GM19468 (cell line): ENCODE results near the gene PDZD7.
A peak's percentile ranks its signal among the peaks of the same experiment; 100 is the strongest.

Experiments used
- ATAC-seq: cut with Tn5 transposase; IDR thresholded peaks from one replicate; pipeline ENCODE4 v1.9.1; 2021; ENCODE audit warnings: mild to moderate bottlenecking, moderate library complexity, moderate number of reproducible peaks; ENCODE audit not compliant: unreplicated experiment; ENCODE audit errors: extremely low read depth

The PDZD7 gene

DNA sequence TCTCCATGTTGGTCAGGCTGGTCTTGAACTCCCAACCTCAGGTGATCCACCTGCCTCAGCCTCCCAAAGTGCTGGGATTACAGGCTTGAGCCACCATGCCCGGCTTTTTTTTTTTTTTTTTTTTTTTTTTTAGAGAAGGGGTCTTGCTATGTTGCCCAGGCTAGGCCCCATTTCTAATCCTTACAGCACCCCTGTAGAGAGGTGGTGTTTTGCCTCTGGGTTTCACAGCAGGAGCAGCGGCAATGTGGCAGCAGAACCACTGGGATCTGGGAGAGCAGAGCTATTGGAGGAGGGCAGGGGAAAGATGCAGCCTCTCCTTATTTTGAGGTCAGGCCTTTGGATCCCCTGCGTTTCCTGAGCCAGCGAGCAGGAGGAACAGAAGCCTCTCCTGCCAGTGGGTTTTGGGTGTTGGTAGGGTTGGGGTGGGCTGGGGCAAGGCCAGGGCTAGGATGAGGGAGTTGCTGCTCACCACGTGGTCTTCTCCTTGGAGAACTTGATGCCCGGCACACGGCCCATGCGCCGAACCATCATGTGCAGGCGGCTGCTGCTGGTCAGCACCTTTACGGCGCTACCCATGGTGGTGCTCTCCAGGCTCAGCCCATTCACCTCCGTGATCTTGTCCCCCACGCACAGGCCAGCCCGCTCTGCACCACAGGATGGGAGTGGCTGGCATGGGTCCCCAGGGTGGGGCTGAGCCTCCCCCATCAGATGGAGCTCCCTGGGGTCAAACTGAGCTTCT lies 7.8 kb downstream of the PDZD7 start:
- no peak for ATAC-seq

GRCh38 chr10:101021692-101022251 lies 9.2 kb downstream of the PDZD7 start:
- ATAC-seq: no peak

DNA sequence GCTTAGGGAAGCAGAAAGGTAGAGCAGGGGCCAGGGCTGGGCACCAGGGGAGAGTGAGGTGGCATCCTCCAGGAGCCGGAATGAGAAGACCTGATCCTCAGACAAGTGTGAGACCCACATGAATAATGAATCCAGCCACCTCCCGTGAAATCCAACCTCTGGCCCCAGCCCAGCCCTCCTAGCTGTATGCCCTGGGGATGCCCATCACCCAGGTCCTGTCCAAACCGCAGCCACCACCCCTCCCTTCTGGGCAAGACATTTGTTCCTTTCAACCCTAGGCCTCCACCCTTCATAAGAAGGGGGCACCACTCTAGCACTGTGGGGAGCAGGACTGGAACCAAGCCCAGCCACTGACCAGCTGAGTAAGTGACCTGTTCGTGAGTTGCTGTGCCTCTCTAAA lies 9.7 kb downstream of the PDZD7 start:
- no peak for ATAC-seq

DNA sequence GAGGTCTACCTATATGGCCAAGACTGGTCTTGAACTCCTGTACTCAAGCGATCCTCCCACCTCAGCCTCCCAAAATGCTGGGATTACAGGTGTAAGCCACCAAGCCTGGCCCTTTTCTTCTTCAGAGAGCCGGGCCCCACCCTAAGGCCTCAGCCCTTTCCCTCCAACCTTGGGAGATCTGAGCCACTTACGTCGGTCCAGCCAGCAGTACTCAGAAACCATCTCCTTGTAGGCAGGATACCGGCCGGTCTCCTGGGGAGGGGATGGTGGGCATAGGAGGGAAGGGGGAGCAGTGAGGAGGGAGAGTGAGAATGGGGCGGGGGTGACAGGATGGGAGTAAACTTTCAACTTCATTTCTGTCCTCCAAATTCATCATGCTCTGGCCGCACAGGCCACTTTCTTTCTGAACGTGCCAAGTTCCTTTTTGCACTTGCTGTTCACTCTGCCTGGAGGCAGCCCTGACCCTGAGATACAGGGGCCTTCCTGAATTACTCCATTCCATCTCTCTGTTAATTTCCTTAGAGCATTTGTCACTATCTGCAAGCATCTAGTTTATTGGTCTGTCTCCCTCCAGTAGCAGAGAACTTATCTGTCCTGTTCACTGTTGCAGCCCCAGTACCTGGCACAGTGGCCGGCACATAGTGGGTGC lies 10.4 kb downstream of the PDZD7 start:
- no peak for ATAC-seq

DNA sequence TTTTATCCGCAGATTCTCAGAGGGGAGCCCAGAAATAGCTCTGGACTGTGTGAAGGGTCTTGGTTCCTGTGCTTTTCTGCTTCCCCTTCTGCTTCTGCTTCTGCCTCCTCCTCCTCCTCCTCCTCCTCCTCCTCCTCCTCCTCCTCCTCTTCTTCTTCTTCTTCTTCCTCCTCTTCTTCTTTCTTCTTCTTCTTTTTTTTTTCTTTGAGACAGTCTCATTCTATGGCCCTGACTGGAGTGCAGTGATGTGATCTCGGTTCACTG lies 11.6 kb downstream of the PDZD7 start:
- ATAC-seq: no peak

GRCh38 chr10:101018600-101019439 lies 12.1 kb downstream of the PDZD7 start:
- no peak for ATAC-seq

GRCh38 chr10:101018118-101018599 lies 12.8 kb downstream of the PDZD7 start:
- no peak for ATAC-seq

DNA sequence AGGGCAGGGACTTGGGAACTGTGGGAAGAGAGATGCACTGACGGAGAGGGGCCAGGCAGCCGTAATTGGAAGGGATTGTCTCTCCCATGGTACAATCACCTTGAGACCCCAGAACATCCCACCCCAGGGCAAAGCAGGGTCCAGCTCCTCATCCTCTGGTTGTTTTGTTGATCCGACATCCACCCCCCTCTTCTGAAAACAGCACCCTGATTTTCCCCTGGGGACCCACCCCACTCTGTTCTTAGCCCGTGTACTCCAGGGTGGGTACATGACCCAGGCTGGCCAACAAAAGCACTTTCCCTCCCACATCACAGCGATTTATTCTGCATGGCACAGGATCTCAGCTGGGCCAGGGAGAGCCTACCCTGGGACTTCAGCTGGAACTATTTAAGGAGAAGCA lies 14.1 kb downstream of the PDZD7 start:
- no peak for ATAC-seq

- ATAC-seq: no peak
These were observed 15.4 kb downstream of the PDZD7 start for GRCh38 chr10:101015582-101015973.

DNA sequence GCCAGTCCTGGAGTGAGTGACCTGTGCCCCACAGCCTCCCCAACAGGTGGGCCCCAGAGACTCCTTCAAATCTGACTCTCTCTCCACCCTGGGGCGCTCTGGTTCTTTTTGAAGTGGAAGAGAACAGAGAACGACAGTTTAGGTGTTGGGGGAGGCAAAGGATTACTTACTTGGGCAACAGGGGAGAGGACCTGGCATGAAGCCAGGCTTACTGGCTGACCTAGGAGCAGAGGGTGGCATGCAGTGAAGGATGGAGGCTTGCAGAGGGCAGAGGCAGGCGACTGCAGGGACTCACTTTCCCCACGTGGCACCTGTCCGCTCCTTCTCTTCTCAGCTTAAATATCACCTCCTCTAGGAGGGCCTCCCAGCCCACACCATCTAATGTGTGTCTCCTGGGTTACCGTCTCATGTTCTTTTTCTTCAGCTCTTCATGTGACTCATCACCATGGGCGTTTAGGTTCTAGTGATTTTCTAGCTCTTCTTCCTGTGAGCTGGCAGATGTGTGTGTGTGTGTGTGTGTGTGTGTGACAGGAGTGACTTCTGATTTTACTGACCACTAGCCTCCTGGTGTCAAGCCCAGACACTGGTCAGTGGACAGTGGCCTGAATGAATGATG lies 15.9 kb downstream of the PDZD7 start:
- no peak for ATAC-seq

DNA sequence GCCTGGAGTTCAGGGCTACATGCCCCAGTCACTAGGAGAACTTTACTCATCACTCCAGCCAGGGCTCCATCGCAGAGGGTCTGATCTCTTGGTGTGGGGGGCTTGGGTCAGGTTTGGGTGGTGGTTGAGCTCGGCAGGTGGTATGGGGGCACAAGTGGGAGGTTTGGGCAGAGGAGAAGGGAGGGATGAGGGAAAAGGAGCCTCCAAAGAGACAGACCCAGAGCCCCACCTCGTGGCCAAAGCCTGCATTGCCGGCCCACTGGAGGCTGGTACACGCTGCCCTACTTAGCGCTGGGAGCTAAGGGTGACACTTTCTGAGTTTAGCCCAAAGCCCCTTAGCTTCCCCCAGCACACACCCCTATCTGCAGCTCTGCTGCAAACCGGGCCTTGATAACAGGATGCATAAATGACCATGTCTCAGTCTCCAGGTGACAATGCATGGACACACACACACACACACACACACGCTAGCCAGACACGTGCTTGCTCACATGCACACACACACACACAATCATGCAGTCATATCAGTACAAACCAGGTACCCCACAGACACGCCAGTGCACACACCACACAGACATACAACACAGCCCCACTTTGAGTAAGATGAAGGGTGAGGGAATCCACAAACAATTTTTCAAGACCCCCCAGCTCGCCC lies 16.6 kb downstream of the PDZD7 start:
- ATAC-seq: no peak

GRCh38 chr10:101013365-101013825 lies 17.5 kb downstream of the PDZD7 start:
- ATAC-seq: no peak

DNA sequence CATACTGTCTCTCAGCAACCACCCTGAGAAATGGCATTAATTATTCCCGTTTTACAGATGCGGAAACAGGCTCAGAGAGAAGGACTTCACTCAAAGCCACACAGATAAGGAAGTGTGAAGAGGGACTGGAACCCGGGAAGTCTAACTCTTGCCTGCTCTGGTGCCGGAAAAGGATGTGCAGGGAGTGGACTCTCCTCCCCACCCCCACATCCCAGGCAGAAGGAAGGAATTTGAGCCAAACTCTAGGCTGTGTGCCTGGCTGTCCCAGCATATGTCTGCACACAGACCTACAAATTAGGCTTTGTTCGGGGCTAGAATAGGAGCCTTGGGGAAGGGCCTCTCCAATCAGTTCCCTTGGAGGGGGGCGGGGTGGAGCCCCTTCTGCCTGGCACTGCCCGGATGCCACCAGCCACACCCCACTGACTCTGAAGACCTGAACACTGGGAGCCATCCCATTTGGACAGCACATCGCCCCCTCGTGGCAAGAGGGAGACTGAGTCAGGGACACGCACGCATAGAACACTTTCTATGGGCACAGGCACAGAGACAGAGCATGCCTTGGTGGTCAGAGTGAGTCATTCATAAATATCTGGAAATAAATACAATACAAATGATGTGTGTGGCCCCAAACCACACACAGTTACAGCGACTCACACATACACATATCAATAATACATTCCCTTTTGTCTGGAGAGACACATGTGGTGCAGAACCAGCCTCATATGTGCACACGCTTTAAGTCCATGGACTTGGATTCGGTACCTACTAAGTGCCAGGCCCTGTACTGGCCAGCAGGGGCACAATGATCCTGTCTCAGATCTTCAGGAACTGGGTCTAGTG lies 18.2 kb downstream of the PDZD7 start:
- ATAC-seq: peak; percentile 46

DNA sequence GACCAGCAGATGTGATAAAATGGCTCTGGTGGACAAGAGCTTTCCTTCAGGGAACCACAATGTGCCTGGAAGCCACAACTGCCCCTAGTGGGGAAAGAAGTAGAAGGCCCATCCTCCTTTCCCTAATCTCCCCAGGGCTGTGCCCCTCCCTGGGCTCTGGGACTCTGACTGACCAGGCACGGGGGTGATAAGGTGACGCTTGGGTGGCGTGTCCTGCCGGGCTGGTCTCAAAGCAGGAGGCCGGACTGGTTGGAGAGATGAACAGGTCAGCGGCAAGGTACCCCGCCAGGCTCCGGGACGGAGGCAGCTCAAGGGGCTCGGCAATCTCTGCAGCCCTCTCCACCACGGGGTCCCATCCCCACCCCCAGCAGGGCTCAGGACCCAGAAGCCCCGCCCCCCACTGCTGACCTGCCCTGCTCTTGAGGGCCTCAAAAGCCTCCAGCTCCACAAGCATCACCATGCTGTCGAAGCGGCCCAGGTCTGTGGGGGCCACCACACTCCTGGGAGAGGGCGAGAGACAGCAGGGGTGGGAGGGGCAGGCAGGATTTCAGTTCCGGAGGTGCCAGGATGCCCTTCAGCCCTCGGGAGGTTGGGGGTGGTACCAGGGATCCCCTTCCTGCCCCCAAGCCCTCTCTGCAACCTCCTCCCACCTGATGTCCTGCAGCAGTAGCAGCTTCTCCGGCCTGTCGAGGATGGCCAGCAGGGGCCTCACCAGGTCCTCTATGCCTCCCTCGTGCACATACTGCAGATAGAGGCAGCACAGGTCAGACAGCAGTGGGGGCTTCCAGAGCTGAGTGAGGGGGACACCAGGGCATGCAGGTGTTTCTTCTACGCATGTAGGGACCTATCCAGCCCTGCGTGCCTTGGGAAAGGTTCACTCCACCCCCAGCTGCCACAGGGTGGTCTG lies 19.2 kb downstream of the PDZD7 start:
- no peak for ATAC-seq

- ATAC-seq: no peak
These were observed 20.6 kb downstream of the PDZD7 start for GRCh38 chr10:101010329-101010728.

DNA sequence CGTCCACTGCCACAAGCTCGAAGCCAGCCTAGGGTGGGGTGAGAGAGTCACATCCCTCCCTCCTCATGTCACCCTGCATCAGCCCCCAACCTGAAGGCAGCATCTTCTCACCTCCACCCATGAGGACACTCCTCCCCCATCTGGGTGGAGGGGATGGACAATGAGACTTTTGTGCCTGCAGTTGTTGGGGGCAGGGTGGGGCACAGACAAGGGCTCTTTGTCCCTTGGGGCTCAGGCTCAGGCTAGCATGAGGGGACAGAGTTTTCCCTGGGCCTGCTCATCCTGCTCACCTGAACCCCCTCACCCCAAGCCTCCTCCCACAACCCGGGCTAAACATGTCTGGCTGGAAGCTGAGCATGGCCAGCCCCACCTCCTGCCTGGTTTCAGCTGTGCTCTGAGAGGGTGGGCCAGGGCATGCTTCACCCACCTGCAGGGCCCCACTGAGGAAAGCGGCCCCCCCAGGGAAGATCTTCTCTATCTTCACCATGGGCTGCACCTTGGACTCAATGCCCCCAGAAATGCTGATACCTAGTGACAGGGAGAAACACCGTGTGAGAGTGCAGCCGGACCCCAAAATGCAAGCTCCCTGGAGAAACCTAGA lies 22.0 kb downstream of the PDZD7 start:
- ATAC-seq: no peak

GRCh38 chr10:101007915-101008822 lies 22.8 kb downstream of the PDZD7 start:
- ATAC-seq: no peak
